NCI-H446 (cell line): Measurements from ENCODE around the gene CDC37L1.

Experiments used
- DNase-seq, 2 experiments: peaks; one replicate each; lab custom pipeline; 2025; lab: John Stamatoyannopoulos, UW

CDC37L1 gene

DNA sequence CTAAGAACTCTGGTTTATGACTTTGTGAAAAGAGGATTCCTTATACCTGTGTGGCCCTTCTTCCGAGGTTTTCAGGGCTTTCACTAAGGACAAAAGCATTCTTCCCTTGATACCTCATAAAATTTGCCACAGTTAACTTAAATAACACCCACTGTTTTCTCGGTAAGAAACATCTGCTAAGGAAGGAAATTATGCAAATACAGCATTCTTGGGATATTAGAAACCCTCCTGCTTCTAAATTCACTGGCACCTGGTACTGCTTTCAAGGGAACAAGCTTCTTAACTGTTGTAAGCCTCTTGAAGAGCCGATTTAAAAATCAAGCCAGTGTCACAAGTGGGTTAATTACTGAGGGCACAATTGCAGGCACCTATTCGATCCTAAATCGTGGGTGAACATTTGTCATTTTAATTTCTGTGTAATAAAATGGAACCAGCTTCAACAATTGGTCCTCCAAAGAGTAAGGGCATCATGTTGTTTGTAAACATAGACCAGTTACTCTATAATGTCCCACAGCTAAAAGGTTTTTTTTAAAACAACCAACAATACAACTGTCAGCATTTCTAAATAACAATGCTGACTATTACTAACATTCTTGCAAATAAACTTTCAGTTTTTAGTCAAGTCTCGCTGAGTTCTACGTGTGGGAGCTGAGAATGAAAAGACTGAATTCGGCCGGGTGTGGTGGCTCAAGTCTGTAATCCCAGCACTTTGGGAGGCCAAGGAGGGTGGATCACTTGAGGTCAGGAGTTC is 35.1 kb downstream of the CDC37L1 start:
- DNase-seq, result no peak

DNA sequence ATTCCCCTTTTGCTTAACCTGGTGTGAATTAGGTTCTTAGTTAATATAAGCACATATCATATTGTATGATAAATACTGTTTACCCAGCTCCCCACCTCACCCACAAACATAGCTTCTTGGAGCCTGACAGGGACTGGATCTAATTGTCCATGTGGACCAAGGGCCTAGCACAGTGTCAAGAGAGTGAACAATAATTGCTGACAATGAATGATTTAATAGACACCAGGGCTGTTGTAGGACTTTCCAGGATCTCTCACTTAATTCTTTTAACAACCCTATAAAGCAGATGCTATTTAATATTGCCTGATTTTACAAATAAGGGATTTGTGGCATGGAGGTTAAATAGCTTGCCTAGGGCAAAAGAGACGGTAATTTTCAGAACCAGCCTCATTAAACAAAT is 36.8 kb downstream of the CDC37L1 start:
- no peak for DNase-seq

DNA sequence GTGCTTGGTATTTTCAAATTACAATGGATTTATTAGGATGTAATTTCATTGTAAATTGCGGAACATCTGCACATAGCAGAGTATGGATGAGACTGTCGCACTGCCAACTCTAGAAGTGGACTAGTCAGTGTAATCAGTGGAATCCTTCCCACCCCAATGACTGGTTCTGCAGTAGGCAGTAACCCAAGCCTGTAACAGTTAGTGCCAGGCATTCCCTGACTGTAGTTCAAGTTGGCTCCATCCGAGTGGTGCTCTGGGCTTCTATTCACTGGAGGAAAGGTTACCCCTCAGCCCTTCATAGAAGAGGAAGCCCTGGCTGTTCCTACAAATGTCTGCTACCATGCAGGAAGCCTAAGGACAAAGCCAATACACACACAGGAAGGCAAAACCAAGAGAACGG is 38.4 kb downstream of the CDC37L1 start:
- no peak for DNase-seq

DNA sequence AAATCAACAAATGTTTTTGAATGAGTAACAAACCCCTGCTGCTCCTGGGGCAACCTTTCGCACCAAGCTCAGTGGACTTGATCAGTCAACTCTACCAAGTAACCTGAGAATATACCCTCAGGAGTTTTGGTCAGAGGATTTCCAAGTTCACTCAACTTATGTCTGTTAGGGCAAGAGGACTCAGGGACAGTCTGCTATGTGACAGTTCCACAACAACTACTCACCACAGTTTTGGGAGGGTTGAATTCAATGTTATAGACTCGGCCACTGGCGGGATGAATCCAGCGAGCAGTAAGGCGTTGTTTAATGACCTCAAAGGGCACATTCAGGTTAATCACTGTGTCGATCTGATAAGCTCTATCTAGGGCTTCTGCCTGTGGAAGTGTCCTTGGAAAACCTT is 39.5 kb downstream of the CDC37L1 start:
- DNase-seq, result no peak

DNA sequence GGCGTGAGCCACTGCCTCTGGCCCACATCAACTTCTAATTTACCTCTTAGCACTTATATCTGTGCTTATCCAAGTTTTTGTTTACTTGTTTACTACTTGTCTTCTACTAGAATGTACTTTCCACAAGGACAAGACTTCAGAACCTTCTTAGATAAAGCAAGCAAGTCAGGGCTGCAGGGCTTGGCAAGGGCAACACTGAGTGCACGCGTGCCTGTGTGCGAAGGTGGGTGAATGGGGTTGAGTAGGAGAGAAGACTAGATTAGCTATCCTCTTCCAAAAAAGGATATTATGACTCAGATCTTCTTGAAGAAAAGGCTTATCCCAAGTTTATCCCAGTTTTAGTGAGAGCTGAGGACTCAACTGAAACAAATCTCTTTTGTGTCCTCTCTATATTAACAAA is 42.4 kb downstream of the CDC37L1 start:
- DNase-seq, result no peak

DNA sequence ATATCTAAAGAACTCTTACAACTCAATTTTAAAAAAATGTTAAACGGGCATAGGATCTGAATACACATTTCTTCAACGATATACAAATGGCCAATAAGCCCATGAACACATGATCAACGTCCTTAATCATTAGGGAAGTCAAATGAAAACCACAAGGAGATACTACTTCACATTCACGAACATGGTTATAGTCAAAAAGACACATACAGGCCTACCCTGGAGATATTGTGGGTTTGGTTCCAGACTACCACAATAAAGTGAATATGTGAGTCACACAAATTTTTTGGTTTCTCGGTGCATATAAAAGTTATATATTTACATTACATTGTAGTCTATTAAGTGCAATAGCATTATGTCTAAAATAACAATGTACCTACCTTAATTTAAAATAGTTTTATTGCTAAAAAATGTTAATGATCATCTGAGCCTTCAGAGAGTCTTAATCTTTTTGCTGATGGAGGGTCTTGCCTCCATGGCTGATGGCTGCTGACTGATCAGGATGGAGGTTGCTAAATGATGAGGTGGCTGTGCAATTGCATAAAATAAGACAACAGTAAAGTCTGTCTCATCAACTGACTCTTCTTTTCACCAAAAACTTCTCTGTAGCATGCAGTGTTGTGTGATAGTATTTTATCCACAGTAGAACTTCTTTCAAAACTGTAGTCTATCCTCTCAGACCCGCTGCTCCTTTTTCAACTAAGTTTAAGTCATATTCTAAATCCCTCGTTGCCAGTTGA is 46.5 kb downstream of the CDC37L1 start:
- no peak for DNase-seq

DNA sequence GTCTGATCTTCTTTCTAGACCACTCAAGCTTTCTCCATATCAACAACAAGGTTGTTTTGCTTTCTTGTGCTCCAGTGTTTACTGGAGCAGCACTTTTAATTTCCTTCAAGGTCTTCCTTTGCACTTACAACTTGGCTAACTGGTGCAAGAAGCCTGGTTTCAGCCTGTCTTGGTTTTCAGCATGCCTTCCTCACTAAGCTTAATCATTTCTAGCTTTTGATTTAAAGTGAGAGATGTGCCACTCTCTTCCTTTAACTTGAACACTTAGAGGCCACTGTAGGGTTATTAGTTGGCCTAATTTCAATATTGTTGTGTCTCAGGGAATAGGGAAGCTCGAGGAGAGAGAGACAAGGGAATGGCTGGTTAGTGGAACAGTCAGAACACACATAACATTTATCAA is 48.2 kb downstream of the CDC37L1 start:
- DNase-seq, result no peak

DNA sequence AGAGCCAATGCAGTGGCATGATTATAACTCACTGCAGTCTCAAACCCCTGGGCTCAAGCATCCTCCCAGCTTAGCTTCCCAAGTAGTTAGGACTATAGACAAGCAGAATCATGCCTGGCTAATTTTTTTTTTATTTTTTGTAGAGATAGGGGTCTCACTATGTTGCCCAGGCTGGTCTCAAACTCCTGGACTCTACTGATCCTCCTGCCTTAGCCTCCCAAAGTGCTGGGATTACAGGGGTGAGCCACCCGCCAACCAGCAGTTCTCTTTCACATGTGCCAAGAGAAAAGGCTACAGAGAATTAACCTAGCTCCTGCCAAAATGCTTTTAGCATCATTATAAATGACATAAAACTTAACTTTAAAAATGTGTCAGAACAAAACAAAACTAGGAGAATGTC is 53.5 kb downstream of the CDC37L1 start:
- DNase-seq, result no peak

DNA sequence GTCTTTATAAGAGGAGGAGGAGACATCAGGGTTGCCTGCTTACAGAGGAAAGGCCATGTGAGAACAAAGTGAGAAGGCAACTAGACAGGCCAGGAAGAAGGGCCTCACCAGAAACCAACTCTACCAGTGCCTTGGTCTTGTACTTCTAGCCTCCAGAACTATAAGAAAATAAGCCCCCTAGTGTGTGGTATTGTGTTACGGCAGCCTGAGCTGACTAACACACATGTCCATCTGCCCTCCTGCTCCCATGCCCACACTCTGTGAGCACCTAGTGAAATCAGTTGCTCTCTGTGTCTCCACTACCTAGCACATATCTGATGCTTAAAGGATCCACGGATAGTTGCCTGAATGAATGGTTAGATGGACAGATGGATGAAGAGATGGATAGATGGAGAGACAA is 54.8 kb downstream of the CDC37L1 start:
- no peak for DNase-seq

DNA sequence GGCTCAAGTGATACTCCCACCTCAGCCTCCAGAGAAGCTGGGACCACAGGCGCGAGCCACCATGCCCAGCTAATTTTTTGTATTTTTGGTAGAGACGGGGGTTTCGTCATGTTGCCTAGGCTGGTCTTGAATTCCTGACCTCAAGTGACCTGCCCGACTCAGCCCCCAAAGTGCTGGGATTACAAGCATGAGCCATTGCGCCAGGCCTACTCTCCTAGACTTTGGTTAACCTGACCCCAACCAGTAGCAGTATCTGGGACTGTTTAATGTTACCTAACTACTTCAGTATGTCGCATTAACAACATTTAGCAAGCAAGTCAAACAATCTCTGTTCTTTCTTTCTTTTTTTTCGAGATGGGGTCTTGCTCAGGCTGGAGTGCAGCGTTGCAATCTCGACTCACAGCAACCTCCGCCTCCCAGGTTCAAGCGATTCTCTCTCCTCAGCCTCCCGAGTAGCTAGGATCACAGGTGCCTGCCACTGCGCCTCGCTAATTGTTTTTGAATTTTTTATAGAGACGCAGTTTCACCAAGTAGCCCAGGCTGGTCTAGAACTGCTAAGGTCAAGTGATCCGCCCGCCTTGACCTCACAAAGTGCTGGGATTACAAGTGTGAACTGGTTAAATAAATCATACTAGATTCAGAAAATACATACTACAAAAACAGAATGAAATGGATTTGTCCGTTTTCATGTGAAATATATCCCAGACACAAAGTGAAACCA is 59.7 kb downstream of the CDC37L1 start:
- DNase-seq, result no peak

DNA sequence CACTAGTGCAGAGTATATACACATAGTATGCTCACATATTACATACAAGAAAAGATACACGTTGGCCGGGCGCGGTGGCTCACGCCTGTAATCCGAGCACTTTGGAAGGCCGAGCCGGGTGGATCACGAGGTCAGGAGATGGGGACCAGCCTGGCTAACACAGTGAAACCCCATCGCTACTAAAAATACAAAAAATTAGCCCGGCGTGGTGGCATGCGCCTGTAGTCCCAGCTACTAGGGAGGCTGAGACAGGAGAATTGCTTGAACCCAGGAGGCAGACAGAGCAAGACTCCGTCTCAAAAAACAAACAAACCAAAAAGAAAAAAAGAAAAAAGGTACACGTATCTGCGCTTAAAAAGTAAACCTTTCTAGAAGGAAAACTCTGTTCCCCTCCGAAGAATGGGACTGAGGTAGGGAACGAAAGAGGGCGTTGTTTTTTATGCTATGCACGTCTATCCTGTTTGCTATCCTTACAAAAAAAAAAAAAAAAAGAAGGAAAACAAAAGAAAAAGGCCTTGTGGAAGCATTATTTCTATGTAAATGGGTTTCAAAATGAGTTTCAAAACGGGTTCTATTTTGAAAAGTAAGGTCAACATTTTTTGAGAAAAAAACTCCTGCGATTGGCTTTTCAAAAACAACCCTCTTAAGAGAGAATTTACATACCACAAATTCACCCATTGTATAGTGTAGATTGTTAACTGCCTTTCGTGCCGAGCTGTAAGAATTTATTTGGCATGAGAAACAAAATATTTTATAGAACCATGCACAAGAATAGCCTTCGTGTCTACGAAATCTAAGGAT is 60.4 kb downstream of the CDC37L1 start:
- no peak for DNase-seq

DNA sequence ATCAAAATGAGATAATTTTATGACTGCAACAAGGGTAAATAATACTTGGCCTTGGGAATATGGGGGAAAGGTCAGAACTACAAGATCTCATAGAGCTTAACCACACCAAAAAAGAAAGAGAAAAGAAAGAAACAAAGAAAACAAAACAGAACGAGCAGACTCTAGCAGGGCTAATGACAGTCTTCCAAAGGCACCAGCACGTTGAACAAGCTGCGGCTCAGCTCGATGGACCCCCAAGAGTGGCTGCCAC is 60.9 kb downstream of the CDC37L1 start:
- DNase-seq, result peak in 1 of 2 experiments; percentile 28

DNA sequence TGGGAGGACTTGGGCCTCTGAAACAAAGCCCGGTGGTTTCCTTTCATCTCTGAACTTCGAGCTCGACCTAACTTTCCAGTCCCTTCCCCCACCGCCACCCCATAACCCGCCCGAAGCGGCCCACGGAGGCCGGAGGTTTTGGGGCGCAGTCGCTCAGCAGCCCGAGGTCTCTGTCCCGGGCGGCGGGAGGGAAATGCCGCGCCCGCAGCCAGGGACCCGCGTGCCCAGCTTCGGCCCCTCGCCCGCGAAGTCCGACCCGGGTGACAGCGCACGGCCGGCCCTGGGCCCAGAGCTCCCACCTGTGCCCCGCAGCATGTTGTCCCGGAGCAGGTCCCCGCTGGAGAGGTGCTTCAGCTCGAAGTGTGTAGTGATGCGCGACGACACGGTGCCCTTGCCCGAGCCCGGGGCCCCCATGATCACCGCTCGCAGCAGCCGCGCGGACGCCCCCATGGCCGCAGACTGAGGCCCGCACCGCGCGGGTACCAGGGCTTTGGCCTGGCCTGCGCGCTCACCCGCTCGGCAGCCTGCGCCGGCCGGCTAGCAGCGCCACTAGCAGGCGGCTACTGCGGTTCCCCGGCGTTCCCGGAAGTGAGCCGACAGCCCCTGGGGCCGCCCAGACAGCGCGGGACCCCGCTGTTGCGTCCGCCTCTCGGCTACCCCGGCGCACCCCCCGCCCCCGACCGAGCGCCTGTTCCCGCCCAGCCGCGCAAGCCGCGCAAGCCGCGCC is 61.4 kb downstream of the CDC37L1 start, which contains the start of gene AK3:
Gene AK3, minus strand, starts transcription at position 565 of the 727 bp plus-strand sequence. Its CDS starts 115 bp downstream, at position 450.
- DNase-seq, result peak; percentile 65 to 87

DNA sequence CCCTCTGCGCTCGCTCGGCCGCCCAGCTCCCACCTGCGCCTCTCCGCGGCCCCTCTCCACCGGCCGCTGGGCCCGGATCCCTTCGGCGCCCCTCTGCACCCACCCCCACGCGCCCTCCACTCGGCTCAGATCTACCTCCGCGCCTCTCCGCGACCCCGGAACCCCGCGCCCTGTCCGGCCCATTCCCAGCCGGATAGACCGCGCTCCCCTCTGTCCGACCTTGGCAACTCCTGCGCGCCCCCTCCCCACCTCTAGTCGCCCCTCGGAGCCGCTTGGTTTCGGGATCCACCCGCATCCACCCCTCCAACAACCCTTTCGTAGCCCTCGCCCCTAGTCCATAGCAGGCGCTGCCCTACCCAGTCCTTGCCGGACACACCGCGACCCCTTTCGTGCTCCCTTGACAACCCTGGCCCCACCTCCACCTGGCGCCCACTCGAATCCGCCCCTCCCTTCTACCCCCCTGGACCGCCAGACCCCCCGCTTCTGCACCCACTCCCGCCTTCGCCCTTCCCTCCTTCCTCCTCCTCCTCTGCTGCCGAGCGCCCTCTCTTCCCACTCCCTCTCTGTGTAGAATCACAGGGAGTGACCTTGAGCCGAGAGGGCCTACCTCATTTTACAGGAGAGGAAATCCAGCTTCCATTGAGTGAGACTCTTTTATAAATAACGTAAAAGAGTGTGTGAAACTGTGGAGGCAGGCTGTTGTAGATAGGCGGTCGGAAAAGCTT is 62.2 kb downstream of the CDC37L1 start:
- DNase-seq, result no peak

DNA sequence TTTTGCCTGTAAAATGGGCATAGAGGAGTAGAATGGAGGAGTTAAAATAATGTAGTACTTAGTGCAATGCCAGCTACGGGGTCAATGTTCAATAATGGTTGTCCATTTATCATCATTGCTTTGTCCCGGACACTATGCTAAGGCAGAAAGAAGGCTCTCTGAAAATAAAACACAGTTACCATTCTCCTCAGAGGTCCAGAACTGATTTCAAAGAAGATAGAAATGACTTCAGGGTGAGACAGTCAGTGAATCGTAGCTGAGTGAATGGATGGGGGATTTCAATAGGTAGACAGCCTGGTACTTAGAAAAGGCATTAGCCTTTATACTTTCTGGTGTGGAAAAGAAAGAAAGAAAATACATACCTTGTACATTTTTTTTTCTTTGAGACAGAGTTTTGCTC is 62.9 kb downstream of the CDC37L1 start:
- DNase-seq, result no peak

DNA sequence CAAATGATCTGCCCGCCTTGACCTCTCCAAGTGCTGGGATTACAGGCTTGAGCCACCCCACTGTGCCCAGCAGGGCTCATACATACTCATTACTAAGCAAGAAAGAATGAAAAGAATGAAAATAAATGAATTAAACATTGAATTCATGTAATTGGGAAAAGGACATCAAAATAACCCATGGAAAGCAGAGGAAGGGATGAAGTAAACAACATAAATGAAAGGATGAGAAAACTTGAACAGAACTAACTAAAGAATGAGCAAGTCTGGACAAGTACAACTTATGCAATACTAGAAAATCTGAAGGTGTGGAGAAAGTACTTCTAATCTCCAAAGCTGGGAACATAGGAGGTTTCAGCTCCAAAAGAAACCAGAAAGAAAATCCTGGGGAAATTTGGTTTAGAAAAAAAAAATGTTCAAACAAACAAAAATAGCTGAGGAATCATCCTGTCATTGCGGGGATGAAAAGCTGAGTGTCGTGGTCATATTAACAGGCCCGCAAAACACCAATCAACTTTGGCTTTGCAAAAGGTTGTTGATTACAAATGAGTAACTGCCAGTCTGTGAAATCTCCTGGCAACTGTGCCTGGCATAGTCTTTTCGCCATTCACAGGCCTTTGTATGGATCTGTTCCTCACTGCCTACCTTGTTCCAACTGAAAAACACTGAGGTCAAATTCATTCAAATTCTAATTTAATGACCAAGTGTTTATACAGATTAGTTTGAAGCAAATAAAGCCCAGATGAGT is 63.9 kb downstream of the CDC37L1 start:
- DNase-seq, result peak in 1 of 2 experiments; percentile 26

DNA sequence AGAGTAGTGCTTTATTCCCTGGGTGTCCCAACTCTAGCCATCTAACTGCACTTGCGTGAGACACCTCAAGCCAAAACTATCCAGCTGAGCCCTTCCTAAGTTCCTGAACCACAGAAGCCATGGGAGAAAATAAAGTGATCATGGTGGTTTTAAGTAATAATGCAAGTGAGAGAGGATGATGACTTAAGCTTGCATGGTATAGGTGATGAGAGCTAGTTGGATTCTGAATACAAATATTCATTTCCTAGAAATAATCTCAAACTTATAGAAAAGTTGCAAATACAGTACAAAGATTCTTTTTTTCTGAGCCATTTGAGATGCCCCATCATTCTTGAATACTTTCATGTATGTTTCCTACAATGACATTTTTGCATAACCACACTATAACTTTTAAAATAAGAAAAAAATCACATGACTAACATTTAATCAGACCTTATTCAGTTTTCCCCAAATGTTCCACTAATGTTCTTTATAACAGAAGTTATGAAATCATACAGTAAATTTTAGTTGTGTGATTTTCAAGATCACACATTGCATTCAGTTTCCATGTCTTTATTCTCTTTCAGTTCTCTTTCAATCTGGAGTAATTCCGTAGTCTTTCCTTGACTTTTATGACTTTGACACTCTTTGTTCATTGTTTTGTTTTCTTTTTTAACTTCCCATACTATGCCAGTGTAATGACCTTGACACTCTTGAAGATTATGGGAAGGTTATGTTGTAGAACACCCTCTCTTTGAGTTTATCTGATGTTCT is 67.1 kb downstream of the CDC37L1 start:
- DNase-seq, result no peak

DNA sequence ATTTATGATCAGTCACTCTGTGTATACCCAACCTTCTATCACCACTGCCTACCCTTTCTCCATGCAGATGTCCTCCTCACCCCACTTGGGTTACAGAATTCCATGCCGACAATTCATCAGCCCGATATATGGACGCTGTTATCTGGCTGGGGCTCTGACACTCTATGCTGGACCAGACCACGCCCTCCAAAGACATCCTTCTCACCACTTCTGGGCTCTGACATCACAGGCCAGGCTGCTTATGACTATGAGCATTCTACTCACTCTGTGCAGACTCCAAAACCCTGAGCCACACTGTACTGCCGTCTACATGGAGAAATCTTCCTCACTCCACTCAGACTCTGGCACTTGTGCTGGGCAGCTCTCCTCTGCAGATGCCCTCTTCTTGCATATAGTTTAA is 69.2 kb downstream of the CDC37L1 start:
- DNase-seq, result no peak

DNA sequence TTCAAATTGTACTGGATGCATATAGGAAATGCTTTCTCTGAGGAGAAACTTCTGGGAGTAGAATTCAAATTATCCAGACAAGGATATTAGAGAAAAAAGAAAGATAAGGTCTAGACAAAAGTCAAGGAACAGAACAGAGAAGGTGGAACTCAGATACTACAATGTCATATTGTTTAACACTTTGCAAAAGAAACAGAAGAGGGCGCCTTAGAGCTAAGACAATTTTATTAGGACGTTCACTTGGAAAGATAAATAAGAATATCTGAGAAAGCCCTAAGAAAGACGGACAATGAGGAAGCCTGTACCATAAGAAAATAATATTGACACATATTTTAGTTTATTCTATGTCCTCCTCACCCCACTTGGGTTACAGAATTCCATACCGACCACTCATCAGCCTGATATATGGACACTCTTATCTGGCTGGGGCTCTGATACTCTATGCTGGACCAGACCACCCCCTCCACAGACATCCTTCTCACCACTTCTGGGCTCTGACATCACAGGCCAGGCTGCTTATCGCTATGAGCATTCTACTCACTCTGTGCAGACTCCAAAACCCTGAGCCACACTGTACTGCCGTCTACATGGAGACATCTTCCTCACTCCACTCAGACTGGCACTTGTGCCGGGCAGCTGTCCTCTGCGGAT is 70.8 kb downstream of the CDC37L1 start:
- DNase-seq, result peak; percentile 48 to 75
